SKM-1 (cell line): Measurements from ENCODE around the gene MTA2.
"Not testable (repeated sequence)": the region's sequence is repeated elsewhere in the genome, so short reads cannot be mapped to it uniquely, and the experiment has no call there.

Source experiments
- DNase-seq: peaks from one replicate; lab custom pipeline; 2025; ENCODE audit not compliant: unreplicated experiment; lab: John Stamatoyannopoulos, UW

Gene MTA2

DNA sequence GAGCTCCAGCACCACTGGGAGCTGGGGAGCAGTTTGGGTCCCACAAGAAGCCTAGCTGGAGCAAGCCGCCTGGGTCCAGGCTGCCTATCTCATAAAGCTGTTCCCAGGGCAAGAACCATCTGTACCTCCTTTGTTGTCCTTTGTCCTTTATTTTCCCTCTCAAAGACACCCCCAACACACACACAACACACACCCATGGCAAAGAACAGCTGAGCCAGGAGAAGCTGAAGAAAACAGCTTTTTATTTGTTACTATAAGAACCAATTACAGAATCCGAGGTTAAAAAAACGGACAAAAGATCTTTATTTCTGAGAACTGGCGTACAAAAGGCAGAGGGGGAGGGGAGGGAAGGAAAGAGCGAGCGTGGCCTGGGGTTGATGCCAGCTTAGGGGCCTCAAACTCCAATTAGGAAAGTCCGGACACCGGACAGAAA lies 8.7 kb downstream of the MTA2 start:
- DNase-seq, result no peak

DNA sequence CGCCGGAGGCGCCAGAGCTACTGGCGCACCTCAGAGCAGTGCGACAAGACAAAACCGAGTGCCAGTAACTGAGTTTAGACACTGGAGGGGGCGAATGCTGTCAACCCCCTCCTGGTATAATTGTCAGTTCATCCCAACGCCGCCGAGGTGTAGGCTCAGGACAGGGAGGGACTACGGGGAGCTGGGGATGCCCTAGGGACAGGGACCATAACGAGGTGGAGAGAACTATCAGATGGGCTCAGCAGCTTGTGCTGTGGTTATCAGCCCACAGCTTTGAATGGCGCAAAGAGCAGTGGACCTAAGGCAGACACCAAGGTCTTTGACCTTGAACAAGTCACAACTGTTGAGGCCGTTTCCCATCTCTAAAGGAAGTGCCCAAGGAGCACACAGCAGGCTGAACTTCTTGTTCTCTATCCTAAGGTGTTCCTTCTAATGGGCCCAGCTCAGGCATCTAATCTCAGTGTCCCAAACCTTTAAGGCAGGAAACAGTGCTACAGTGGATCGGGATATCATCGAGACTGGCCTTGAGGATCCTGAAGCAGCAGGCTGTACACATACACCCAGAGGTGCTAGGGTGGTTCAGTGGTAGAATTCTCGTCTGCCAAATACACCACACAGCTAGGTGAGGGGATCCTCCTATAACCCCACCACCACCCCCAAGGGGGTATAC lies 9.4 kb downstream of the MTA2 start:
- DNase-seq, result no peak

GRCh38 chr11:62591448-62592145 lies 10.1 kb downstream of the MTA2 start, which contains the start of gene TUT1:
TSS of gene TUT1 (minus strand) at chr11:62591523. CDS start at chr11:62591485, 38 bp downstream.
- DNase-seq, result peak; percentile 99

GRCh38 chr11:62588966-62589637 lies 12.6 kb downstream of the MTA2 start:
- DNase-seq, result no peak

- not testable (repeated sequence) for DNase-seq
These were observed 16.3 kb downstream of the MTA2 start for GRCh38 chr11:62585356-62585755.

DNA sequence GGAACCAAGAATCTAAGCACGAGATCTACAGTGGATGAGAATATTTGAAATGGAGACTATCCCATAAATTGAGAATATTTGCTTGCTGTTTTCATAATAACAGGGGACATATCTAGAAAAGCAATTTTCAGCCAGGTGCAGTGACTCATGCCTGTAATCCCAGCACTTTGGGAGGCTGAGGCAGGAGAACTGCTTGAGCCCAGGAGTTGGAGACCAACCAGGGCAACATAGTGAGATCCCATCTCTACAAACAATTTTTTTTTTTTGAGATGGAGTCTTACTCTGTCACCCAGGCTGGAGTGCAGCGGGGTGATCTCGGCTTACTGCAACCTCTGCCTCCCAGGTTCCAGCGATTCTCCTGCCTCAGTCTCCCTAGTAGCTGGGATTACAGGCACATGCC lies 19.9 kb downstream of the MTA2 start:
- not testable (repeated sequence) for DNase-seq

GRCh38 chr11:62580959-62581715 lies 20.5 kb downstream of the MTA2 start:
- no peak for DNase-seq

DNA sequence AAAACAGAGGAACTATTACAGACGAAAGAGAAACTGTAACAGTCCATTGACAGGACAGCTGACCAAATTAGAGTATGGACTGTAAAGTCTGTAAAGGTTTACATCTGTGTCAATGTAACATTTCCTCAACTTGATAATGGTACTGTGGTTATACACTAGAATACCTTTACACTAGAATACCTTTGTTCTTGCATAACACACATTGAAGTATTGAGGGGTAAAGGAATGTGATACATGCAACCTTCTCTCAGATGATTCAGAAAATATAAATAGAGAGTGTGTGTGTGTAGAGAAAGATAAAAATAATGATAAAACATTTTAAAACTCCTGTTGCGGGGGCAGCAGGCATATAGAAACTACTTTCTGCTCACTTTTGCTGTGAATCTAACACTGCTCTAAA lies 22.4 kb downstream of the MTA2 start:
- DNase-seq, result no peak

DNA sequence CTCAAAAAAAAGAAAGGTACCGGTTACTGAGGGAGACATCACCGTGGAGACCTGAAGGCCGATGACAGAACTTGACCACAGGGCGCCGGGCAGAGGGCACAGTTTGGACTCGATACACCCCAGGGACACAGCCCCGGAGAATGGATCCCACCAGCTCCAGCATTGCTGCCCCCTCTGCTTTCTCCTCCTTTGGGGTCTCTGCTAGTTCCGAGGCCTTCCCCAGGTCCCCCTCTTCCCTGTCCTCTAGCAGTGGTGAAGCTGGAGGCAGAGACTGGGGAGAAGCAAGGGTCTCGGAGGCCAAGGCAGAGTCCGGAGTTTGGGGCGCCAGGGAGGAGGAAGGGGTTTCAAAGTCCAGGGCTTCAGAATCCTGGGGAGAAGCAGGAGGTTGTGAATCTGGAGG lies 23.1 kb downstream of the MTA2 start:
- DNase-seq, result no peak

DNA sequence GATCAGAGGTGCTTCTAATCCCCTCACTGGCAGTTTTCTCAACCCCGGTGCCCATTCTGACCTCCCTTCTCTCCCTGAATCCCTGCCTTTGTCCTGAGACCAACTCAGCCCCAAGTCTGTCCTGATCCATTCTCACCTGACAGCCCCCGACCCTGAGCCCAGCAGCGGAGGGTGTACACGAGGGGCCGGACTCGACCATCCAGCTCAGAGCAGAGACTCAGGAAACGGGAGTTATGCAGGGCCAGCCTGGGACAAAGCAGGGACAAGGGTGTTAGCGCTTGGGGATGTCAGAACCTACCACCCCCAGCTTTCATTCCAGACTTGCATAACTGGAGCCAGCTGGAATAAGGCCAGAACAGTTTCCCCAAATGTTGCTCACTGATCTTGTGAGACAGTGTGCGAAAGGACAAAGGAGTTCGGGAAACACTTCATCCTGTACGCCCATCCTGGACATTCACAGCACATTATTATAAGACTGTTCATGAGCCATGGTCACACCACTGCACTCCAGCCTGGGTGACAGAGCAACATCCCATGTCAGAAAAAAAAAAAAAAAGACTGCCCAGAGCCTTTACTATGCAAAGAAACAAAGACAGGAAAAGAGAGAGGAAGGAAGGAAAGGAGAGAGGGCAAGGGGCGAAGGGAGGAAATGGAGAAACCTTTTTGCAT lies 24.5 kb downstream of the MTA2 start:
- DNase-seq, result no peak

DNA sequence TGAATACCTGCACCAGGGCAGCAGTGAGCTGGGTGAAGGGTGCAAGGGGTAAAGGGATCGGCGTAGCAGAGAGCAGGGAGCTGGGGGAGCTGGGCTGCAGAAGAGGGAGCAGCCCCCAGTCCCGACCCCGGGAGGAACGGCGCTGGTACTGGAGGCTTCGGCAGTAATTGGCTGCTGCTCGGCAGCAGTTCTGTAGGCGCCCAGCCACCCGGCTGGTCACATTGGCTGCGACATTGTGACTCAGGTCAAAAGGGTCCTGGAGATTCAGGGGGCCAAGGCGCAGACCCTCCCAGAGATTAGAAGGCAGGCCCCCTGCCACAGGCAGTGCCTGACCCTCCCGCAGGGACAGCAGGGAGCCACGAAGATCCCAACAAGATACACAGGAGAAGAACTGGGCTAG lies 25.8 kb downstream of the MTA2 start:
- DNase-seq, result no peak

- no peak for DNase-seq
These were observed 26.5 kb downstream of the MTA2 start for GRCh38 chr11:62575156-62575555.

GRCh38 chr11:62574363-62575071 lies 27.1 kb downstream of the MTA2 start:
- DNase-seq, result no peak

GRCh38 chr11:62573592-62574362 lies 27.9 kb downstream of the MTA2 start, which contains the start of gene EEF1G:
TSS of gene EEF1G (minus strand) at chr11:62573891. CDS start at chr11:62573842, 49 bp downstream.
- peak; percentile 99 for DNase-seq

- no peak for DNase-seq
These were observed 28.6 kb downstream of the MTA2 start for GRCh38 chr11:62573006-62573591.

DNA sequence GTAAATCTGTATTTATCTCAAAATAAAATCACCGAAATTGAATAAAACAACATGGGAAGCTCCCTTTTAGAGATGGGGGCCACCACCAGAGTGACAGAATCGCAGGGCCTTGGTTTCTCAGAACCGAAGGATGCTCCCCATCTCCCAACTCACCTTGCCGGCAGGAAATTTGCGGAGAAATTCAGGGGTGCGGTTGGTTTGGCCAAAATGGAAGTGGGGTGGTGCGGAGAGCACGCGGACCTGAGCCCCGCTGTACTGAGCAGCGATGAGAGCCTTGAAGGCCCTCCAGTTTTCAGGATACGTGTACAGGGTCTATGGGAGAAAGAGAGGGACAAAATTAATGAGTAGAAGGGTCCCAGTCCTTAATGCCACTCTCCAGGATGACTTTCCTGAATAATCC lies 29.2 kb downstream of the MTA2 start:
- no peak for DNase-seq

DNA sequence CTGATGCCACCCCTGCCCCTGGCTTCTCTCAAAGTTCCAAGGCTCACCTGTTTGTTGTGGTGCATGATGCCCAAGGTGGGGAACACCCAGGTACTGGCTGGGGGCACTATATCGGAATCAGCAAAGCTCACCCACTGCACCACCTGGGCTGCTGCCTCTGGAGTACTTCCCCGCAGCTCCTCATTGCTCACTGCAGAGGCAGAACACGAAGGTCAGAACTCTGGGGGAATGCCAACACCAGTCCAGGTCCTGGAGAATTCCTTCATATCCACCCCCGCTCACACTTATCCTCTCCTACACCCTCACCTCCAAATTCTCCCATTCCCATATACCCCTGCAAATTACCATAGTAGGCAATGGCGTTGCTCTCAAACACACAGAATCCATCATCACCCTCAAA lies 30.2 kb downstream of the MTA2 start:
- DNase-seq, result not testable (repeated sequence)

DNA sequence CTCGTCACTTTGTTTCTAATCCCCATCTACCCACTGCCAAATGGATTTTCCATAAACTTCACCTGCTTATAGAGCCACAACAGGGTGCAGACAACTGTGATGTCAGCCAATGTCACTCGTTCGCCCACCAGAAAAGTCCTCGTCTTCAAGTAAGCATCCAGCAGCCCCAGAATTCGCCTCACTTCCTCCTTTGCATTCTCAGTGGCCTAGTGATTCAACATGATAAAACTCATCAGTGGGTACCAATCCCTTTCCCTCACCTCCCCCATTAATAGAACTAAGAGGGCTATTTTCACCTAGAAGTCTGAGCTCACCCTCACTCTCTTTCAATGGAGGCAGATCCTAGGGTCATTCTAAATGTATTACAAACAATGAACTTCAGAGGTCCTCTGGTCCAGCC lies 30.8 kb downstream of the MTA2 start:
- DNase-seq, result not testable (repeated sequence)

GRCh38 chr11:62569611-62570010 lies 32.1 kb downstream of the MTA2 start:
- no peak for DNase-seq
